Measurements from ENCODE around the gene SPIB.
"Not testable (repeated sequence)": the region's sequence is repeated elsewhere in the genome, so short reads cannot be mapped to it uniquely, and the experiment has no call there.

The SPIB gene

DNA sequence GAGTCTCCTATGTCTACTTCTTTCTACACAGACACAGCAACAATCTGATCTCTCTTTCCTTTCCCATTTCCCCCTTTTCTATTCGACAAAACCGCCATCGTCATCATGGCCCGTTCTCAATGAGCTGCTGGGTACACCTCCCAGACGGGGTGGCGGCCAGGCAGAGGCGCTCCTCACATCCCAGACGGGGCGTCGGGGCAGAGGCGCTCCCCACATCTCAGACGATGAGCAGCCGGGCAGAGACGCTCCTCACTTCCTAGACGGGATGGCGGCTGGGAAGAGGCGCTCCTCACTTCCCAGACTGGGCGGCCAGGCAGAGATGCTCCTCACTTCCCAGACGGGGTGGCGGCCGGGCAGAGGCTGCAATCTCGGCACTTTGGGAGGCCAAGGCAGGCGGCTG lies 27.8 kb upstream of the SPIB start:
- DNase-seq (ENCODE audit: low spot score); FAIRE-seq: not testable (repeated sequence)

DNA sequence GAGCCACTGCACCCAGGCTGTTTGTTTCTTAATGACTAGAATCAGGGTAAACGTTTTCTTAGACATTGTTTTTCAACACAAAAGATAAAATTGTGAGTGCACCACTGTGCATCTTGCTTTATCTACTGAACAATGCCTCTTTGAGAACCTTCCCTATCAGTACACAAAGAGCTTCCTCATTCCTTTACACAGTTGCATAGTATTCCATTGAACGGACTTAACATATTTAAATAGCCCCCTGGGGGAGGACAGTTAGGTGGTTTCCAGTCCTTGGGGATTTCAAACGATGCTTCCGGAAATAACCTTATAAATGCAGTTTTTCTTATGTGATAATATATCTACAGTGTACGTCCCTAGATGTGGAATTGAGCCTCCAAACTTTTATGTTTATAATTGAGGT lies 26.0 kb upstream of the SPIB start:
- DNase-seq (ENCODE audit: low spot score) (no peak), FAIRE-seq (no peak)

DNA sequence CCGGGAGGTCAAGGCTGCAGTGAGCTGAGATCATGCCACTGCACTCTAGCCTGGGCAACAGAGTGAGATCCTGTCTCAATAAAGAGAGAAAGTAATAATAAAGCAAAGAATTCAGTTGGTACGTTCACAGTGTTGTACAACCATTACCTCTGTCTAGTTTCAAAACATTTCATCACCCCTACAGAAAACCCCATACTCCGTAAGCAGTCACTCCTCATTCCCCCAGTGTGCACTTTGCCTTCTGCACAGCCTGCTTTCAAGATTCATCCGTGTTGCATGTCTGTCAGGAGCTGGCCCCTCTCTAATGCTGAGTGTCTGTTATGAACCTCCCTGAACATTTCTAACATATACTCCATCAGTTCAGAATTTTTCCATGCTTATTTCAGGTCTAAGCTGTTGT lies 25.1 kb upstream of the SPIB start:
- FAIRE-seq (no peak), DNase-seq (ENCODE audit: low spot score) (no peak)

DNA sequence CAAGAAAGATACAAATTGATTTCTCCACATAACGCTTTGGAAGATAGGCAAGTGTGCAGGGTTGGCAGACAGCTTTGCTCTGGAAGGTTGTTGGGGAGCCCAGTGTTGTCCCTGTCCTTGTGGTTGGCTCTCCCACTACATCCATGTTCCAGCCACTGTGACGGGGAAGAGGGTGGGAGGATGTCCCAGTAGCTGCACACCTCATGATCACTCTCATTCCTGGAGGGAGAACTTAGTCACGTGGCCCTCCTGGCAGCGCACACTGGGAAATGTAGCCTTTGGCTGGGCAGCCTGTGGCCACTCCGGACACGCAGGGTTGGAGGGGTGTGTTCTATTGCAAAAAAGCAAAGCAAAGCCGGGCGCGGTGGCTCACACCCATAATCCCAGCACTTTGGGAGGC lies 24.7 kb upstream of the SPIB start:
- FAIRE-seq, result no peak
- no peak for DNase-seq (ENCODE audit: low spot score)

DNA sequence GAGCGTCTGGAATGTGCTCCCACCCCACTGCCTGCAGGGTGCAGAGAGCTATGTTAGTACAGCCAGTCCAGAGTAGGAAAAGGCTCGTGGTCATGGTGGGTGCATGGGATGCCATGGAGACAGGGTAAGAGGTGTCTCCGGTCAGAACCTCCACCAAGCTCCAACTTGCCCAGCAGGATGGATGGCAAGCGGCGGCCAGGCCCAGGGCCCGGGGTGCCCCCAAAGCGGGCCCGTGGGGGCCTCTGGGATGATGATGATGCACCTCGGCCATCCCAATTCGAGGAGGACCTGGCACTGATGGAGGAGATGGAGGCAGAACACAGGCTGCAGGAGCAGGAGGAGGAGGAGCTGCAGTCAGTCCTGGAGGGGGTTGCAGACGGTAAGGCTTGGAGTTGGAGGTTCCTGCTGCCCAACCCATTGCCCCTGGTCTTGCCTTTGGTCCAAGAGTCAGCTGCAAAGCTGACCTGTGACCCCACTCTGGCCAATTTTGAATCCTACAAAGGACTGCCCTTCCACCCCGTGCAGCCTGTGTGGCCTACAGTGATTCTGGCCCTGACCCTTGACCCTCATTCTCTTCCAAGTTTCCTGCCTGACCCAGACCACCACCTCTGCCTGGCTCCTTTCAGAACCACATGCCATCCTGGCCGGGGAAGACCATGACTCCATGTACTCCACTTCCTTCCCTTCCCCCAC lies 19.9 kb upstream of the SPIB start:
- FAIRE-seq (no peak), DNase-seq (ENCODE audit: low spot score) (no peak)

DNA sequence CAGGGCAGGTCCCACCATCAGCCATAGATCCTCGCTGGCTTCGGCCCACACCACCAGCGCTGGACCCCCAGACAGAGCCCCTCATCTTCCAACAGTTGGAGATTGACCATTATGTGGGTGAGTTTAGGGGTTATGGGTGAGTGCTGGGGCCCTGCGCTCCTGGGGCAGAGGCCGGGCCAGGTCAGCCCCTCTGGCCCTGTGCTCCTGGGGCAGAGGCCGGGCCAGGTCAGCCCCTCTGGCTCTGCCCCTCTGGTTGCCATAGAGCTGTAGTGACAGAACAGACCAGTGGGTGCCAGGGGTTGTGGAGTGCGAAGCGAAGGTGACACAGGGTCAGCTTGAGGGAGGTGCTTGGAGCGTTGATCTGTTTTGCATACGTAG lies 19.4 kb upstream of the SPIB start:
- FAIRE-seq, result no peak
- DNase-seq (ENCODE audit: low spot score), result no peak

DNA sequence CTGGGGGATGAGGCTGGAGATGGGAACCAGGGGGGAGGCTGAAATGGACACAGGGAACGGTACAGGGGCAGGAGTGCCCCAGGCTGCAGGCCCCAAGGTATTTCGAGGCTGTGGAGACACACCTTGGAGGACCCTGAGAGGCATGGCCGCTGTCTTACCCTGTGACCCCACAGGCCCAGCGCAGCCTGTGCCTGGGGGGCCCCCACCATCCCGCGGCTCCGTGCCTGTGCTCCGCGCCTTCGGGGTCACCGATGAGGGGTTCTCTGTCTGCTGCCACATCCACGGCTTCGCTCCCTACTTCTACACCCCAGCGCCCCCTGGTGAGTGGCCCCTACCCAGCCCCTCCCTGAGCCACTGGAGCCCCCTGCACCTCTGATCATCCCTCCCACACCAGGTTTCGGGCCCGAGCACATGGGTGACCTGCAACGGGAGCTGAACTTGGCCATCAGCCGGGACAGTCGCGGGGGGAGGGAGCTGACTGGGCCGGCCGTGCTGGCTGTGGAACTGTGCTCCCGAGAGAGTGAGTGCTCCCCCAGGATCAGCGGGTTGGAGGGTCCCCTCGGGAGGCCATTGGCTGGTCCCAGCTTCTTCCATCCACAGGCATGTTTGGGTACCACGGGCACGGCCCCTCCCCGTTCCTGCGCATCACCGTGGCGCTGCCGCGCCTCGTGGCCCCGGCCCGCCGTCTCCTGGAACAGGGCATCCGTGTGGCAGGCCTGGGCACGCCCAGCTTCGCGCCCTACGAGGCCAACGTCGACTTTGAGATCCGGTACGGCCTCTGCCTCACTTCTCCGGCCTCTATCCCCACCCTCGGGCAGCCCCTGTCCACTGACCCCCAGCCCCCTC lies 16.9 kb upstream of the SPIB start:
- DNase-seq (ENCODE audit: low spot score) (no peak), FAIRE-seq (no peak)

DNA sequence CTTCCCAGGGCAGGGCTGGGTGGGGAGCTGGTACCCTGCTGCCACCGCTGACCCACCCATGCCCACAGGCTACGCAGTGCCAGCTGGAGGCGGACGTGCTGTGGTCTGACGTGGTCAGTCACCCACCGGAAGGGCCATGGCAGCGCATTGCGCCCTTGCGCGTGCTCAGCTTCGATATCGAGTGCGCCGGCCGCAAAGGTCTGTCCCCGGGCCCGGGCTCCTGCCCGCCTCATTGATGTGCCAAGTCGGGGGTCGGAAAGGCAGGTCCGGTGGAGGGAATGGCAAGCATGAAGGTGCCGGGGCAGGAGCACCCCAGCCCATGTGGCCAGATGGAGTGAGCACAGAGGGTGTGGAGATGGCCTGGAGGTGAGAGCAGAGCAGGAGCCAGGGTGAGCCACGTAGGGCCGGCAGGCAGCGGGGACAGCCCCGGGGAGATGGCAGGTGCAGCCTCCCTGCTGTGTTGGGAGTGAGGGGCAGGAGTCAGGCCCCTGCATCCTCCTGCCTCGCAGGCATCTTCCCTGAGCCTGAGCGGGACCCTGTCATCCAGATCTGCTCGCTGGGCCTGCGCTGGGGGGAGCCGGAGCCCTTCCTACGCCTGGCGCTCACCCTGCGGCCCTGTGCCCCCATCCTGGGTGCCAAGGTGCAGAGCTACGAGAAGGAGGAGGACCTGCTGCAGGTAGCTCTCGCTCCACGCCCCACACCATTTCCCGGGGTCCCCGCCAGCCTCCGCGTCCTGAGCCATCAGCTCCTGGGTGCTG lies 16.0 kb upstream of the SPIB start:
- FAIRE-seq, result no peak
- no peak for DNase-seq (ENCODE audit: low spot score)

DNA sequence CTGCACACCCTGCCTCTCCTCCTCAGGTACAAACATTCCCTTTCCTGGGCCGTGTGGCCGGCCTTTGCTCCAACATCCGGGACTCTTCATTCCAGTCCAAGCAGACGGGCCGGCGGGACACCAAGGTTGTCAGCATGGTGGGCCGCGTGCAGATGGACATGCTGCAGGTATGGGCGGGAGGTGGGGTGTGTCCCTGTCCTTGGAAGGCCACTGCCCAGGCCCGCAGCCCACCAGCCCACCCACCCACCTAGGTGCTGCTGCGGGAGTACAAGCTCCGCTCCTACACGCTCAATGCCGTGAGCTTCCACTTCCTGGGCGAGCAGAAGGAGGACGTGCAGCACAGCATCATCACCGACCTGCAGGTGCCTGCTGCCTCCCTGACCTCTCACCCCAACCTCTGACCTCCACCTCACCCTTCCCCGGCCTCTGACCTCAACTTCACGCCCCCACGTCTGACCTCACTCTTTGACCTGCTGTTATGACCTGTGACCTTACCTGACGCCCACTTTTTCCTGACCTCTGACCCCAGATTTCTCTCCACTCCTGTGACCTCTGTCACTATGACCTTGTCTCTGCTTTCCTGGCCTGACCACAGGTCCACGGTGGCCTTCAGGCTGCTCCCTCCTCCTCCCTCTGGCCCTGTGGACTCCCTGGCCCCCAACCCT lies 12.4 kb upstream of the SPIB start:
- DNase-seq (ENCODE audit: low spot score), result no peak

DNA sequence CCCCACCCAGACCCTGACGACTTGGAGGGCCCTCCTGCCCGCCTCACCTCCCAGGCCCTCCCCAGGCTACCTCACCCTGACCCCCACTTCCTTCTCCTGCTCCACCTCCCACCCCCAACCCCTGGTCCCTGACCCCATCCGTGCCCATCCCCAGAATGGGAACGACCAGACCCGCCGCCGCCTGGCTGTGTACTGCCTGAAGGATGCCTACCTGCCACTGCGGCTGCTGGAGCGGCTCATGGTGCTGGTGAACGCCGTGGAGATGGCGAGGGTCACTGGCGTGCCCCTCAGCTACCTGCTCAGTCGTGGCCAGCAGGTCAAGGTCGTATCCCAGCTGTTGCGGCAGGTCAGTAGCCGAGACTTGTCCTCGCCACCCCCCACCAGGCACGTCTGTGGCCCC lies 11.9 kb upstream of the SPIB start:
- DNase-seq (ENCODE audit: low spot score) (no peak), FAIRE-seq (no peak)

More for the DNA sequence above, 12.4 kb upstream of the SPIB start:
- no peak for FAIRE-seq

DNA sequence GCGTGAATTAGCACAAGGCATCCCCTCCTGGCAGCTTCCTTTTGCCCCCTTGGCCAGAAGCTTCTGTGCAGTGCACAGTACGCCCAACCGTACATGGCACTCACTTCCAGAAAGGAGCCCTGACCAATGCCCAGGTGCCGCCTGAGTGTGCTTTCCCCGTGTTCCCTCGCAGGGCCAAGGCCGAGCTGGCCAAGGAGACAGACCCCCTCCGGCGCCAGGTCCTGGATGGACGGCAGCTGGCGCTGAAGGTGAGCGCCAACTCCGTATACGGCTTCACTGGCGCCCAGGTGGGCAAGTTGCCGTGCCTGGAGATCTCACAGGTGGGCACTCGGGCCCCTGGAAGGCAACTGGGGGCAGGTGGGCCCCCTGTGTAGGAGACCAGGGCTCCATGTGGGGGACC lies 9.4 kb upstream of the SPIB start:
- FAIRE-seq (no peak), DNase-seq (ENCODE audit: low spot score) (no peak)

DNA sequence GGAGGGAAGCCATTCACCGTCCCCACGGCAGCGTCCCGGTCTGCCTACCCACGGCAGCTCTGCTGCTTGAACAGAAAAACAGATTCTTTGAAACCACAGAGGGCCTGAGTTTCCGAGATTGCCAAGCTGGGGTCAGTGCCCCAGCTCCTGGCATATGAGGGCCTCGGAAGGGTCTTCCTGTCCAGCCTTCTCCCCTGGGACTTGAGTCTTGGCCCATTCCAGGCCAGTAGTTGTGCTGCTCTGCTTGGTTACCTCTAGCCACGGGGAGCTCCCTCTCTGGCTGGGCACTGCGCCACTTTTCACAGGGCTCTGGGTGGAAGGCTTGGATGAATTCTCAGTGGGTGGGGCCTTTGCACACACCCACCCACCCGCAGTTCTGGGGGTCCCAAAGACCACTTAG lies 8.6 kb upstream of the SPIB start:
- FAIRE-seq (no peak), DNase-seq (ENCODE audit: low spot score) (no peak)

DNA sequence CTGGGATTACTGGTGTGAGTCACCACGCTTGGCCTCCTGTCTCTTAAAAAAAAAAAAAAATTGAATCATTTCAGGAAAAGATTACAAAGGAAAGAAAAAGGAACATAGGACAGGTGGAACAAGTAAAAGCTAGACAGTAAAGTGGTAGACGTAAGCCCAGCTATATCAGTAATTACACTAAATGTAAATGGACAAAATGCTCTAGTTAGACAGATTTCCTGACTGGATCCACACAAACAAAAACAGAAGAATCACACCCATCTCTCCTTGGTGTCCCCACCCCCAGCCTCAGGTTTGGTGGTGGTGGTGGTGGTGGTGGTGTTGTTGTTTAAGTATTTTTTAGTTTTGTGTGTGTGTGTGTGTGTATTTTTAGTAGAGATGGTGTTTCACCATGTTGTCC lies 6.3 kb upstream of the SPIB start:
- no peak for FAIRE-seq
- DNase-seq (ENCODE audit: low spot score), result no peak

DNA sequence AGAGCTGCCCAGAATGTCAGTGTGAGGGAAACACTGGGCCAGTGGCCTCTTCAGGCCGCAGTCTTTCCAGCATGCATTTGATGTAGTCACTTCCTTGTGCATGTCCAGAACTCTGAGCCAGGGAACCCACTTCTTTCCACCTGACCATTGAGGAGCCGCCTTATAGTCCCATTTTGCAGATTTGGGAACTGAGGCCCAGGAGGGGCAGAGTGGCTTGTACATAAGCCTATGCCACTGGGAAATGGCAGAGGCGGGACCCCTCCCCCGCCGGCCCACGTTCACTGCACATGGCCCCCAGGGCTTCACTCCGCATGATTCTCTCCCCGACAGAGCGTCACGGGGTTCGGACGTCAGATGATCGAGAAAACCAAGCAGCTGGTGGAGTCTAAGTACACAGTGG lies 5.6 kb upstream of the SPIB start:
- DNase-seq (ENCODE audit: low spot score), result no peak
- no peak for FAIRE-seq

DNA sequence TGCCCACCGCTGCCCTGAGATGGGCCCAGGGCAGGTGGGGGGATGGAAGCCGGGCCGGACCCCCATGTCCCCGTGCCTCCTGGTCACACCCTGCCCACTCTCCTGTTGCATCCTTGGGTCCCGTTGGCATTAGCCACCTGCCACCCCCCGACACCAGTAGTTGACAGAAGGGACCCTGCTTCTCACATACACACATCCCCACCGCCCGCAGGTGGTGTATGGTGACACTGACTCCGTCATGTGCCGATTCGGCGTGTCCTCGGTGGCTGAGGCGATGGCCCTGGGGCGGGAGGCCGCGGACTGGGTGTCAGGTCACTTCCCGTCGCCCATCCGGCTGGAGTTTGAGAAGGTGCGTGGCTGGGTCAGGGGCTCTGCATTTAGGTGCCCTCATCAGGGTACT lies 5.2 kb upstream of the SPIB start:
- DNase-seq (ENCODE audit: low spot score), result no peak
- FAIRE-seq, result no peak

DNA sequence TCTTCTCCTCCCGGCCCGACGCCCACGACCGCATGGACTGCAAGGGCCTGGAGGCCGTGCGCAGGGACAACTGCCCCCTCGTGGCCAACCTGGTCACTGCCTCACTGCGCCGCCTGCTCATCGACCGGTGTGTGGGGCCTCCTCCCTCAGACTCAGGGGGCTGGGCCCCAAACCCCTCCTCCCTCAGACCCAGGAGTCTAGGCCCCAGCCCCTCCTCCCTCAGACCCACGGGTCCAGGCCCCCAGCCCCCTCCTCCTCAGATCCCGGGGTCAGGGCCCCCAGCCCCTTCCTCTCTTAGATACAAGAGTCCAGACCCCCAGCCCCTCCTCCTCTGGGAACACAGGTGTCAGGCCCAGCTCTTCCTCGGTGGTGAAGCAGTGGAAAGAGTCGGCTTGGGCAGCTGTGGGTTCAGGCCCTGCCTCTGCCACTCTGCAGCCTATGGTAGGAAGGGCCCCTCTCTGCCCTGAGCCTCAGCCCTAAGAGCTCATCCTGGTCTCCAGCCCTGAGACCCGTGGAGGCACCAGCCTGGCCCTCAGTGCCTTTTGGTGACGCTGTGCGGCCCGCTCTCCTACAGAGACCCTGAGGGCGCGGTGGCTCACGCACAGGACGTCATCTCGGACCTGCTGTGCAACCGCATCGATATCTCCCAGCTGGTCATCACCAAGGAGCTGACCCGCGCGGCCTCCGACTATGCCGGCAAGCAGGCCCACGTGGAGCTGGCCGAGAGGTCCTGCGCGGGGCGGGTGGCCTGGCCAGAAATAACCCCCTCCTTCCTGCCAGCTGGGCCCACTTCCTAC lies 3.7 kb upstream of the SPIB start:
- FAIRE-seq (no peak), DNase-seq (ENCODE audit: low spot score) (peak; percentile 57)

DNA sequence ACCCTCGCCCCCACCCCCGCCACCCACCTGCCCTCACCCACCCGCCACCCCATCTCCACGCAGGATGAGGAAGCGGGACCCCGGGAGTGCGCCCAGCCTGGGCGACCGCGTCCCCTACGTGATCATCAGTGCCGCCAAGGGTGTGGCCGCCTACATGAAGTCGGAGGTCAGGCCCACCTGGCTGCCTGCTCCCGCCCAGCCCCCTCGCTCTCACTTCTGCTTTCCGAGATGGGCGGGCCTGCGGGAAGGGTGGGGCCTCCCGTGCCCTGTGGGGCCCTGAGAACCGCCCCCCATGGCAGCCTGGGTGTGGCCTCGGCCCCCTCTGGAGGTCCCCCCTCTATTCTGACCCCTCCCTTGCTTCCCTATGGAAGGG lies 3.1 kb upstream of the SPIB start:
- no peak for FAIRE-seq

DNA sequence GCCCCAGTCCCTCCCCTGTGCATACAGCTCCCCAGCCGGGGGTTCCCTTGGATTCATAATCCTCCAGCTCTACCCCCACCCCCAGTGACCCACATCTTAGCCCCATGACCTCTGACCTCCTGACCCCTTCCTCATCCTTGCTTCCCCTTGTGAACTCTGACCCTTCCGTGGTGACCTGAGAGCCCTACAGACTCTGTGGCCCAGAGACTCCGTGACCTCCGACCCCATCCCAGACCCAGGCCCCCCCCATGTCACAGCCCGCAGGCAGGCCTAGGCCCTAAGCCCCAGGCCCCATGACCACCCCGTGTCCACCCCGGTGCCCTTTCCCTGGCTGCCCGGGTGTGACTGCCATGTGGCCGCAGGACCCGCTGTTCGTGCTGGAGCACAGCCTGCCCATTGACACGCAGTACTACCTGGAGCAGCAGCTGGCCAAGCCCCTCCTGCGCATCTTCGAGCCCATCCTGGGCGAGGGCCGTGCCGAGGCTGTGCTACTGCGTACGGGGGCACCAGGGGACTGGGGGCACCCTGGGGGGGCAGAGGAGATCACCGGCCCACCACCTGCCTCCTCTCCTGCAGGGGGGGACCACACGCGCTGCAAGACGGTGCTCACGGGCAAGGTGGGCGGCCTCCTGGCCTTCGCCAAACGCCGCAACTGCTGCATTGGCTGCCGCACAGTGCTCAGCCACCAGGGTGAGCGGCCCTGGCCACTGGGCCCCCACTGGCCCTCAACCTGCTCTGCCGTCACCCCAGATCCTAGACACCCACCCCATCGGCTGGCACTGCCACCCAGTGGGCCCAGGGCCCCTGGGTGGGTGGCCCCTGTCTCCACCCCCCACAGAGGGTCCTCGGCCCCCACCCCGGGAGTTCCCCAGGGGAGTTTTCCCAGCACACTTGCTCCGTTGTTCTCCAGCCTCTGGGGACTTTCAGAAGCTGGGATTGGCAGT lies 2.4 kb upstream of the SPIB start:
- DNase-seq (ENCODE audit: low spot score), result no peak
- FAIRE-seq, result no peak

More for the DNA sequence above, 3.1 kb upstream of the SPIB start:
- no peak for DNase-seq (ENCODE audit: low spot score)

DNA sequence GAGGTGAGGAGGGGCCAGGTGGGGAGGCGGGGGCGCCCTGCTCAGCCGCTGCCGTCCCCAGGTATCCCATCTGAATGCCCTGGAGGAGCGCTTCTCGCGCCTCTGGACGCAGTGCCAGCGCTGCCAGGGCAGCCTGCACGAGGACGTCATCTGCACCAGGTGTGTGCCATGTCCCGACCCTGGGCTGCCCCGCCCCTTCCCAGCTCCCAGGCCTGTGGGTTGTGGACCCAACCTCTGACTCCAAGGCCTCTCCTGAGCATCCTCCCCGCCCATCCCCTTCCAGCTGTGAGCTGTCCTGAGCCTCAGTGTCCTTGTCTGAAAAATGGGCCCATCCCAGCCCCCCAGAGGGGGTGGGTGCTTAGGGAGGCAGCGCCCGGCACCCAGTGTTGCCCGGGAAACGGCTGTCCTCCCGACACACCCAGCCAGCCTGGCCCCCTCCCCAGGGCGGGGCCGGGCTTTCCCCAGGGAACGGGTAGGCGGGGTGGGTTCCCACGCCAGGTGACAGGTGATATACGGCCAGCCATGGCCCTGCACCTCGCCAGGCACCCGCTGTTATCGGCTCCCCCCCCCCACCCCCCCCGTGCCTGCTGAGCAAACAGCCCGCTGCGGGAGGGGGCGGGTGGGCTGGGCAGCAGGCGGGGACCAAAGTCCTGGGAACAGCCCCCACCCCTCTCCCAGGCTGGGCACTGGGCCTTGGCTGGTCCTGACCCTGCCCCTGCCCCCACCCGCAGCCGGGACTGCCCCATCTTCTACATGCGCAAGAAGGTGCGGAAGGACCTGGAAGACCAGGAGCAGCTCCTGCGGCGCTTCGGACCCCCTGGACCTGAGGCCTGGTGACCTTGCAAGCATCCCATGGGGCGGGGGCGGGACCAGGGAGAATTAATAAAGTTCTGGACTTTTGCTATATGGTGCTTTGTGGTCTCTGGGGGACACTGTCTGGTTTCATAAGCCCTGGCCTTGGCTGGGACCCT lies 1.3 kb upstream of the SPIB start:
- FAIRE-seq (no peak), DNase-seq (ENCODE audit: low spot score) (no peak)
